Activated CD8-positive, alpha-beta memory T cell treated with anti-CD3 and anti-CD28 coated beads, Interleukin-2, amount 10 ng/mL, durations not matched to agents 7 days and 5 days (primary cell): ENCODE results near the gene SNX30. TPM values are rescaled to one million over a fixed set of nuclear protein-coding genes. Genes with fewer than 3 reads are reported as not detected.

Experiments used
- ATAC-seq: fragments of 150-1000 bp; cut with Tn5 transposase; one replicate; pipeline ENCODE4 v1.10.0; 2021; ENCODE audit warnings: moderate library complexity
- CTCF ChIA-PET: fragments of 350-600 bp; sonication (Branson Sonifier 250); formaldehyde crosslinking; loops from one replicate; lab custom pipeline; 2021; ENCODE audit warnings: antibody characterized with exemption; lab: Charles Lee
- DNase-seq: peaks from one replicate; pipeline ENCODE4 v3.0.0-alpha.2; 2020
- H3K27ac Mint-ChIP-seq: one replicate; pipeline ENCODE4 v1.8.0; 2021; ENCODE audit warnings: mild to moderate bottlenecking, mixed read lengths
- H3K27me3 Mint-ChIP-seq: one replicate; pipeline ENCODE4 v1.8.0; 2021; ENCODE audit warnings: mixed read lengths
- H3K36me3 Mint-ChIP-seq: one replicate; pipeline ENCODE4 v1.8.0; 2021; ENCODE audit warnings: mild to moderate bottlenecking, mixed read lengths
- H3K4me1 Mint-ChIP-seq: one replicate; pipeline ENCODE4 v1.8.0; 2021; ENCODE audit warnings: mixed read lengths
- H3K4me3 Mint-ChIP-seq: one replicate; pipeline ENCODE4 v1.8.0; 2021; ENCODE audit warnings: mild to moderate bottlenecking, moderate library complexity, mixed read lengths
- H3K9me3 Mint-ChIP-seq: one replicate; pipeline ENCODE4 v1.8.0; 2022; ENCODE audit warnings: low read depth, mixed read lengths
- total RNA-seq, 2 experiments: library from RNA; stranded (reverse); gene quantifications; one replicate each; pipeline ENCODE4 v1.2.3, GENCODE V29; 2021

Gene SNX30
- total RNA-seq, 2 experiments from 2014 or later, result 2.3 to 3.6 TPM

- no peak overlapping the region for H3K27ac Mint-ChIP-seq
- H3K4me1 Mint-ChIP-seq, result peaks cover 12% of the 10 kb centered on the region
- no peaks in the 10 kb centered on the region for H3K36me3 Mint-ChIP-seq
- CTCF ChIA-PET, result interaction anchor here (0.9 kb wide), 1 partner anchor 18 kb away, joined by 4 read pairs; no protein-coding TSS in a partner anchor
- ATAC-seq (no peak), DNase-seq (no peak)
- no peak overlapping the region for H3K4me3 Mint-ChIP-seq
- no peaks in the 10 kb centered on the region for H3K9me3 Mint-ChIP-seq
- no peaks in the 10 kb centered on the region for H3K27me3 Mint-ChIP-seq
Measured at GRCh38 chr9:112863214-112863613, 112.7 kb downstream of the SNX30 start.

- Mint-ChIP-seq H3K4me3 (no peak overlapping the region), H3K27ac (no peak overlapping the region), H3K9me3 (no peaks in the 10 kb centered on the region), H3K27me3 (no peaks in the 10 kb centered on the region), H3K36me3 (no peaks in the 10 kb centered on the region), H3K4me1 (peaks cover 12% of the 10 kb centered on the region)
- no peak for ATAC-seq
- CTCF ChIA-PET, result interaction anchor here (0.9 kb wide), 1 partner anchor 19 kb away, joined by 4 read pairs; no protein-coding TSS in a partner anchor
- no peak for DNase-seq
Measured at GRCh38 chr9:112863746-112864145, 113.2 kb downstream of the SNX30 start.

- H3K36me3 Mint-ChIP-seq, result no peaks in the 10 kb centered on the region
- H3K4me3 Mint-ChIP-seq, result no peak overlapping the region
- no peaks in the 10 kb centered on the region for H3K9me3 Mint-ChIP-seq
- no peak for DNase-seq
- CTCF ChIA-PET, result no interaction called here
- H3K27ac Mint-ChIP-seq, result no peak overlapping the region
- peaks cover 12% of the 10 kb centered on the region for H3K4me1 Mint-ChIP-seq
- H3K27me3 Mint-ChIP-seq, result no peaks in the 10 kb centered on the region
- no peak for ATAC-seq
Measured at GRCh38 chr9:112864403-112864802, 113.8 kb downstream of the SNX30 start.

DNA sequence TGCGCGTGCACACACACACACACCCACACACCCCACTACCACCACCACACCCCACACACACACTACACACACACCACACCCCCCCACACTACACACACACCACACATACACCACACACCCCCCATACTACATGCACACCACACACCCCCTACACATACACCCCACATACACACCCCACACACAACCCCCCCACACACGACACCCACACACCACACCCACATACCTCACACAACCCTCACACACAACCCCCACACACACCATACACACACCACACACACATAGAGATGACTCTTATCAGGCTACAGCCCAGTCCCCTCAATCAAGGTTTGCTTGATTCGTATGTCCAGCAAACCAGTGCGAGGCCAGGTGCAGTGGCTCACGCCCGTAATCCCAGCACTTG, 114.4 kb downstream of the SNX30 start:
- Mint-ChIP-seq H3K27me3 (no peaks in the 10 kb centered on the region), H3K9me3 (no peaks in the 10 kb centered on the region), H3K4me1 (peaks cover 12% of the 10 kb centered on the region), H3K27ac (no peak overlapping the region), H3K36me3 (no peaks in the 10 kb centered on the region), H3K4me3 (no peak overlapping the region)
- ATAC-seq (no peak), DNase-seq (no peak)
- CTCF ChIA-PET, result no interaction called here

GRCh38 chr9:112866662-112867274, 116.2 kb downstream of the SNX30 start:
- H3K27me3 Mint-ChIP-seq, result no peaks in the 10 kb centered on the region
- DNase-seq, result no peak
- H3K4me3 Mint-ChIP-seq, result no peak overlapping the region
- H3K36me3 Mint-ChIP-seq, result no peaks in the 10 kb centered on the region
- H3K4me1 Mint-ChIP-seq, result peaks cover 12% of the 10 kb centered on the region
- CTCF ChIA-PET, result interaction anchor here (0.6 kb wide), 1 partner anchor 1414 kb away, joined by 4 read pairs; no protein-coding TSS in a partner anchor
- H3K27ac Mint-ChIP-seq, result no peak overlapping the region
- H3K9me3 Mint-ChIP-seq, result no peaks in the 10 kb centered on the region
- ATAC-seq, result no peak

DNA sequence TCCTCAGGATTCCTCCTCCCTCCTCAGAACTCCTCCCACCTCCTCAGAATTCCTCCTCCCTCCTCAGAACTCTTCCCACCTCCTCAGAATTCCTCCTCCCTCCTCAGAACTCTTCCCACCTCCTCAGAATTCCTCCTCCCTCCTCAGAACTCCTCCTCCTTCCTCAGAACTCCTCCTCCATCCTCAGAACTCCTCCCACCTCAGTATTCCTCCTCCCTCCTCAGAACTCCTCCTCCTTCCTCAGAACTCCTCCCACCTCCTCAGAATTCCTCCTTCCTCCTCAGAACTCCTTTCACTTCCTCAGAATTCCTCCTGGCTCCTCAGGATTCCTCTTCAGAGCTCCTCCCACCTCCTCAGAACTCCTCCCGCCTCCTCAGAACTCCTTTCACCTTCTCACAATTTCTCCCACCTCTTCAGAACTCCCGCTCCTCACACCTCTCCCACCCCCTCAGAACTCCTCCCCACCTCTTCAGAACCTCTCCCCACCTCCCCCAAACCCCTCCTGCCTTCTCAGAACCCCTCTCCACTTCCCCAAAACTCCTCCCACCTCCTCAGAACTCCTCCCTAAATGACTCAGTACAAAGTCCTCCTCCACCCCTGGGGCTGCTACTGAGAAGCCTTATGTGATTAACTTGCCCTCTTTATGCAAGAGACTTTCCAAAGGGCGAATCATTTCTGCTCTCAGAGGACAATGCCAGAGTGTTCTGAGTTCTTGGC, 116.9 kb downstream of the SNX30 start:
- Mint-ChIP-seq H3K27ac (no peak overlapping the region), H3K36me3 (no peaks in the 10 kb centered on the region), H3K4me1 (peaks cover 9% of the 10 kb centered on the region), H3K9me3 (no peaks in the 10 kb centered on the region), H3K27me3 (no peaks in the 10 kb centered on the region), H3K4me3 (no peak overlapping the region)
- ATAC-seq (no peak), DNase-seq (no peak)
- CTCF ChIA-PET, result no interaction called here

DNA sequence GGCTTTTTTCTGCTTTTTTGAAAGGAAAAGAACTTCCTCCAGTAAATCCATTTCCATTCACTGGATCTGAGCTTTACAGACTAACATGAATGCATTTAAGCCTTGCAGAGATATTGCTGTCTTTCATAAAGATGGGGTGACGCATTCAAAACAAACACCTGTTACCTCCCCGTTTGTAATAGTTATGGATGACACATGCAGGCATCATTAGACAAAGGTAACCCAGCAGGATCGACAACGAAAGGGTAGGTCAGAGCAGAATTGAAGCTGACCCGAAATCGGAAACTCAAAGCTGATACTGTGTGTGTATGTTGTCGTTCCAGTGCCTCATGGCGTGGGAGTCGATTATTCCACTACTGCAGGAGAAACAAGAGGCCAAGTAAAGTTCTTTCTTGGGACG, 117.9 kb downstream of the SNX30 start:
- peaks cover 8% of the 10 kb centered on the region for H3K4me1 Mint-ChIP-seq
- no peak for DNase-seq
- H3K27ac Mint-ChIP-seq, result no peak overlapping the region
- H3K9me3 Mint-ChIP-seq, result no peaks in the 10 kb centered on the region
- H3K4me3 Mint-ChIP-seq, result no peak overlapping the region
- no peaks in the 10 kb centered on the region for H3K36me3 Mint-ChIP-seq
- CTCF ChIA-PET, result no interaction called here
- no peaks in the 10 kb centered on the region for H3K27me3 Mint-ChIP-seq
- no peak for ATAC-seq

- CTCF ChIA-PET, result interaction anchor here (0.6 to 1.4 kb wide), 4 partner anchors 16 to 369 kb away, joined by 3 to 4 read pairs (median 3); no protein-coding TSS in a partner anchor
- Mint-ChIP-seq H3K4me1 (peaks cover 3% of the 10 kb centered on the region), H3K4me3 (no peak overlapping the region), H3K27ac (no peak overlapping the region), H3K9me3 (no peaks in the 10 kb centered on the region), H3K27me3 (no peaks in the 10 kb centered on the region), H3K36me3 (no peaks in the 10 kb centered on the region)
- DNase-seq (no peak), ATAC-seq (no peak)
Measured at GRCh38 chr9:112869041-112869529, 118.5 kb downstream of the SNX30 start.

DNA sequence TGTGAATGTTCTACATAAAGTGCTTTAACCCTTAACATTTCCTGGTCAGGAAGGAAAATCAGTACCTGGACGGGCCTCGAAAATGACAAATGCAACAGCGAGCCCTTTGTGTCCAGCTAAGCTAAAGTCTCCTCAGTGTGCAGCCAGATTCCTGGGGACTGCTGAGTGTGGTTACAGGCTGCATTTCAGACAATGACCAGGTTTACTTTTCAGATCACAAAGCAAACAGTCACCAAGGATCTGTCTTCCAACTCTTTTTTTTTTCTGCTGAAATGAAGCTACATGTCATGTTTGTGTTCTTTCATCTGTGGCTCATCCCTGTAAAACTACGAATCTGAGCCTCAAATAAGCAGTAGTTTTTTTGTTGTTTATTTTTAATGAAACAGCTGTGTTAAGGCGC, 119.4 kb downstream of the SNX30 start:
- H3K27ac Mint-ChIP-seq, result no peak overlapping the region
- peaks cover 3% of the 10 kb centered on the region for H3K4me1 Mint-ChIP-seq
- DNase-seq, result no peak
- no peaks in the 10 kb centered on the region for H3K36me3 Mint-ChIP-seq
- no peaks in the 10 kb centered on the region for H3K27me3 Mint-ChIP-seq
- ATAC-seq, result no peak
- H3K9me3 Mint-ChIP-seq, result no peaks in the 10 kb centered on the region
- CTCF ChIA-PET, result interaction anchor here (0.7 to 1.4 kb wide), 2 partner anchors 15 to 34 kb away, joined by 3 to 4 read pairs; no protein-coding TSS in a partner anchor
- H3K4me3 Mint-ChIP-seq, result no peak overlapping the region

DNA sequence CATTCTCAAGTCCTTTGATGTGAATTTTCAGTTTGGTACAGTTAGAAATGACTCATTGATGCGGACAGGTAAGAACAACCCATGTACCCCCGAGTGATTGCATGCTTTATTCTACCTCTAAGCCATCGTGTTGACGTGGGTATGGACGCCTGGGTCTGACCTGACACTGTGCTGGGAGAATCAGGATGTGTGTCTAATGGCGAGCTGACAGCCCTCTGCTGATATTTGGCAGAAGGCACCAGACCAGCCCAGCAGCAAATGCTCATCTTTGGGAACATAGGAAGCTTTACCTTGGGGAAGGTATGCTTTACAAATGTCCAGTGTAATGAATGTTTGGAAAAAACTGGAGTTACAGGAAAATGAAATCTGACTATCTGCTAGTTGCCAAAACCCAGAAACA, 120.0 kb downstream of the SNX30 start:
- DNase-seq, result no peak
- Mint-ChIP-seq H3K4me3 (no peak overlapping the region), H3K27ac (no peak overlapping the region), H3K9me3 (no peaks in the 10 kb centered on the region), H3K36me3 (no peaks in the 10 kb centered on the region), H3K4me1 (peaks cover 3% of the 10 kb centered on the region), H3K27me3 (no peaks in the 10 kb centered on the region)
- CTCF ChIA-PET, result no interaction called here
- no peak for ATAC-seq

- no peaks in the 10 kb centered on the region for H3K27me3 Mint-ChIP-seq
- no peaks in the 10 kb centered on the region for H3K36me3 Mint-ChIP-seq
- H3K4me3 Mint-ChIP-seq, result no peak overlapping the region
- no peak for ATAC-seq
- DNase-seq, result no peak
- peaks cover 3% of the 10 kb centered on the region for H3K4me1 Mint-ChIP-seq
- no peaks in the 10 kb centered on the region for H3K9me3 Mint-ChIP-seq
- no peak overlapping the region for H3K27ac Mint-ChIP-seq
- CTCF ChIA-PET, result interaction anchor here (0.6 kb wide), 1 partner anchor 31 kb away, joined by 3 read pairs; no protein-coding TSS in a partner anchor
Measured at GRCh38 chr9:112872019-112872418, 121.5 kb downstream of the SNX30 start.

DNA sequence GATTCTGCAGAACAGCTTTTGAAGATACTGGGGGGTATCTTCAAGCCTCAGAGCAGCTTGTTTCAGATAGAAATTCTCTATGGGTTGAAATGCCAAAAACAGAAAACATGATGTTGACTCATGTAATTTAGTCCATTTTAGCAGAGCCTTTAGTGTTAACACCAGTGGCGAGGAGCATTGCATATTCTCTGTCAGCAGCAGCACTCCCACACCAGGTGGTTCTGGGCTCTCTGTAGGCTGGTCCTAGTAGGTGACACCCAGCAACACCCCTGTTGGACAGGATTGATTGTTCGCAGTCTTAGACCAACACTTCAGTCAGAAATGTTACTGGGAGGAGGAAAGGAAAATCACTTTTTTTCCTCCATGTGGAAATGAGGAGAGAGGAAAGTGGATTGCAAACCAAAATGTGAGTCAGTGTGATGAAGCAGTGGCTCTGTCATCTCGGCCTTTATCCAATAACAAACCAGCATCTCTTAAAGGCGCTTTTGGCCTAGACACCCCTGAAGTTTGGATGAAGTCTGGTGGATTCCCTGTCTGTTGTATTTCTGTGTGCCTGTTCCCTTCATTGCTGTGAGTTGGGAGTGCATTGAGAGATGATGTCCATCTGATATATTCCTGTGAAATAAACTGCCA, 123.3 kb downstream of the SNX30 start:
- Mint-ChIP-seq H3K27me3 (no peaks in the 10 kb centered on the region), H3K4me1 (no peaks in the 10 kb centered on the region), H3K4me3 (no peak overlapping the region), H3K36me3 (no peaks in the 10 kb centered on the region), H3K9me3 (no peaks in the 10 kb centered on the region), H3K27ac (no peak overlapping the region)
- no peak for DNase-seq
- CTCF ChIA-PET, result no interaction called here
- ATAC-seq, result no peak

DNA sequence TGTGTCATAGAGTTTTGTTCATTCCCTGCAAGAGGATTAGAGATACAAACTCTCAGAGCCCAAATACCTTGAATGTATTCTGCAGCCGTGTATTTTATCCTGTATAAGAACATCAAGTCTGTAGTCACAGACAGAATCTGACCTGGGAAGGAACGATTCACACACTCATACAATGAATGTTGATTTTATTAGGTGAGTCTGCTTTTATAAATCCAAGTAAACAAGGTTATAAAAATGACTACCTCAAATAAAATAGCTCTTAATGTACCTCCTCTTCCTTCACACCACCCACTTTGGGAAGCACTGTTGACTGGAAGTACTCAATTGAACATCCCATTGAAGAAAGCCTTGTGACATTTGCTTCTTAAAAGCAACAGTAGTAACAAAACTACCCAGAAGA, 128.2 kb downstream of the SNX30 start:
- ATAC-seq (no peak), DNase-seq (no peak)
- H3K27me3 Mint-ChIP-seq, result no peaks in the 10 kb centered on the region
- CTCF ChIA-PET, result no interaction called here
- H3K27ac Mint-ChIP-seq, result no peak overlapping the region
- no peaks in the 10 kb centered on the region for H3K9me3 Mint-ChIP-seq
- no peak overlapping the region for H3K4me3 Mint-ChIP-seq
- H3K36me3 Mint-ChIP-seq, result no peaks in the 10 kb centered on the region
- no peaks in the 10 kb centered on the region for H3K4me1 Mint-ChIP-seq
